Measurements from ENCODE around the gene ABTB1. TPM values are rescaled to one million over a fixed set of nuclear protein-coding genes. Genes with fewer than 3 reads are reported as not detected.

Gene ABTB1
- total and polyA plus RNA-seq, 3 experiments from 2014 or later, result 21.7 to 64.0 (median 23.1) TPM

GRCh38 chr3:127728417-127729015, 55.8 kb downstream of the ABTB1 start:
- Mint-ChIP-seq H3K36me3 (no peaks in the 10 kb centered on the region), H3K27me3 (peaks cover 4 to 17% of the 10 kb centered on the region in 2 donors), H3K4me1 (no peaks in the 10 kb centered on the region), H3K4me3 (no peak overlapping the region), H3K27ac (no peak overlapping the region), H3K9me3 (no peaks in the 10 kb centered on the region)
- no peaks in the 10 kb centered on the region for H3K36me3 ChIP-seq (ENCODE audit: insufficient read depth, low read length)
- ChIA-PET POLR2A (no interaction called here), CTCF (no interaction called here)
- no peak overlapping the region for H3K27ac ChIP-seq (ENCODE audit: low read depth, low read length)
- no peaks in the 10 kb centered on the region for H3K9me3 ChIP-seq (ENCODE audit: low read length)
- DNase-seq, result no peak
- no peaks in the 10 kb centered on the region for H3K4me1 ChIP-seq (ENCODE audit: insufficient read depth, low read length)
- H3K4me3 ChIP-seq (ENCODE audit: low read length), result no peak overlapping the region
- H3K27me3 ChIP-seq (ENCODE audit: insufficient read depth, low read length, poor library complexity, severe bottlenecking), result no peaks in the 10 kb centered on the region

DNA sequence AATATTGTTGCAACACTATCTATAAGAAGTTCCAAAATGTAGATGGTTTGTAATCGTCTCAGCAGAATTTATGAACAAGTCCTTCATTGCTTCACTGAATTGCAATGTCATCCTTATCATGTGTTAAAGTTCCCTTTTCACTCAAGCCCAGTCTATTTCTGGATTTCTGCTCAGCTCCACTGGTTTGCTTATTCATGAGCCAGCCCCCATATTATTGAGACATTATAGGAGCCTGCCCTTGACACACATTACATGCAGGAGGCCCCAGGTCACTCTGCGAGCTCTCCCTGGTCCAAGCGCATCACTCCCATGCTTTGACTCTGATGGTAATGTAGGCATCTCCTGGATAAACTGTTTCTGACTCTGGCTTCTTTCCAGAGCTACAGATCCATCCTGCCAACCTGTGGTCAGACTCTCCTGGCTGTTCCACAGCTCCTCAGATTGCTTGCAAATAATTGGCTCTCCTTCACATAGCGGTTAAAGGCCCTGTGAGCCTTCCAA, 56.9 kb downstream of the ABTB1 start:
- no peaks in the 10 kb centered on the region for H3K36me3 ChIP-seq (ENCODE audit: insufficient read depth, low read length)
- H3K27ac Mint-ChIP-seq, result no peak overlapping the region
- H3K27ac ChIP-seq (ENCODE audit: low read depth, low read length), result no peak overlapping the region
- no peaks in the 10 kb centered on the region for H3K9me3 ChIP-seq (ENCODE audit: low read length)
- no peaks in the 10 kb centered on the region for H3K36me3 Mint-ChIP-seq
- H3K4me3 Mint-ChIP-seq, result no peak overlapping the region
- DNase-seq, result no peak
- H3K4me1 ChIP-seq (ENCODE audit: insufficient read depth, low read length), result no peaks in the 10 kb centered on the region
- no peaks in the 10 kb centered on the region for H3K27me3 ChIP-seq (ENCODE audit: insufficient read depth, low read length, poor library complexity, severe bottlenecking)
- POLR2A ChIA-PET, result no interaction called here
- H3K9me3 Mint-ChIP-seq, result no peaks in the 10 kb centered on the region
- CTCF ChIA-PET, result no interaction called here
- no peak overlapping the region for H3K4me3 ChIP-seq (ENCODE audit: low read length)
- H3K4me1 Mint-ChIP-seq, result no peaks in the 10 kb centered on the region
- peaks cover 6 to 19% of the 10 kb centered on the region in 2 donors for H3K27me3 Mint-ChIP-seq

DNA sequence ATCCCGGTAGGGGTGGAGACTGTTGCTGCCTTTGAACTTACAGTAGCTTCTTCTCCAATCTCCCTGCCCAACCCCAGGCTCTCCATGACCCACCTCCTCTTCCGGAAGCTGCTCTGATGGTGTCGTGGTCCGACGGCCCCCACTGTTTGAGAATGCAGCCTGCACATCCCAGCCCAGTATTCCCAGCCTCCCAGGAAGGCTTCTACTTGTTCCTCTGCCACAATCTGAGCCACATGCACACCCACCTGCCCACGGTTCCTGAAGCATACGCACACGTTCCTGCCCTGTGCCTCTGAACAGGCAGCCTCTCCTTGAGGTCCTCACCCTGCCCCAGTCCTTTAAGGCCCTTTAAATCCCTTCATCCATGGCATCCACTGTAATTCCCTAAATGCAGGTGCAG, 57.4 kb downstream of the ABTB1 start:
- H3K4me1 ChIP-seq (ENCODE audit: insufficient read depth, low read length), result no peaks in the 10 kb centered on the region
- Mint-ChIP-seq H3K36me3 (no peaks in the 10 kb centered on the region), H3K27me3 (peaks cover 5 to 13% of the 10 kb centered on the region in 2 donors), H3K4me1 (no peaks in the 10 kb centered on the region), H3K9me3 (no peaks in the 10 kb centered on the region), H3K4me3 (no peak overlapping the region), H3K27ac (no peak overlapping the region)
- H3K27me3 ChIP-seq (ENCODE audit: insufficient read depth, low read length, poor library complexity, severe bottlenecking), result no peaks in the 10 kb centered on the region
- no peaks in the 10 kb centered on the region for H3K36me3 ChIP-seq (ENCODE audit: insufficient read depth, low read length)
- CTCF ChIA-PET, result no interaction called here
- no peak overlapping the region for H3K27ac ChIP-seq (ENCODE audit: low read depth, low read length)
- no peaks in the 10 kb centered on the region for H3K9me3 ChIP-seq (ENCODE audit: low read length)
- DNase-seq, result no peak
- no peak overlapping the region for H3K4me3 ChIP-seq (ENCODE audit: low read length)
- POLR2A ChIA-PET, result no interaction called here

Other genes with a start within 250 kb of the ABTB1 start
- 10 to 100 TPM; 48.9 to 52.1 TPM for gene TPRA1, start 82.2 kb upstream of the ABTB1 start, total RNA-seq
- 30.4 TPM for gene TPRA1, start 82.2 kb upstream of the ABTB1 start, polyA plus RNA-seq
- gene MCM2, start 74.5 kb upstream of the ABTB1 start, total RNA-seq, result 100 to 1,000 TPM; 279 to 288 TPM
- 12.0 TPM for gene MCM2, start 74.5 kb upstream of the ABTB1 start, polyA plus RNA-seq
- 1 to 10 TPM; 1.4 to 1.7 TPM for gene PODXL2, start 43.8 kb upstream of the ABTB1 start, total RNA-seq
- gene PODXL2, start 43.8 kb upstream of the ABTB1 start, polyA plus RNA-seq, result 4.7 TPM
- 1 to 10 TPM; 5.3 to 5.9 TPM for gene MGLL, start 149.6 kb downstream of the ABTB1 start, total RNA-seq
- gene MGLL, start 149.6 kb downstream of the ABTB1 start, polyA plus RNA-seq, result 3.0 TPM
- gene KBTBD12, start 242.3 kb downstream of the ABTB1 start, total RNA-seq, result not detected
- gene KBTBD12, start 242.3 kb downstream of the ABTB1 start, polyA plus RNA-seq, result not detected